H1 (cell line): ENCODE data around the gene DARS2. TPM values are rescaled to one million over a fixed set of nuclear protein-coding genes. Genes with fewer than 3 reads are reported as not detected.

Source experiments
- BCL11A ChIP-seq, 2 experiments: IDR thresholded peaks; one replicate each; pipeline ENCODE4 v1.6.1; 2011; ENCODE audit warnings: low read depth in 2 of 2, low read length in 2 of 2, mild to moderate bottlenecking in 2 of 2
- CTCF ChIP-seq, 3 experiments: IDR thresholded peaks; 1 replicate in 2 of 3; 2 replicates in 1 of 3; pipeline versions ENCODE4 v1.5.1 to v1.6.1; 2011; ENCODE audit warnings: low read length in 3 of 3, mild to moderate bottlenecking in 3 of 3, inconsistent platforms in 2 of 3, low read depth in 1 of 3, moderate library complexity in 1 of 3; ENCODE audit not compliant: insufficient read depth in 1 of 3; ENCODE audit errors: control extremely low read depth in 1 of 3
- POLR2AphosphoS5 ChIP-seq: IDR thresholded peaks from 2 replicates; pipeline ENCODE4 v1.6.1; 2011; ENCODE audit warnings: low read depth, low read length
- SIN3A ChIP-seq, 2 experiments: IDR thresholded peaks in 1 of 2; conservative IDR thresholded peaks in 1 of 2; 2 replicates each; pipeline ENCODE4 v1.6.1; 2011 to 2012; ENCODE audit warnings: low read length in 2 of 2, improper control_type of control experiment in 1 of 2, low read depth in 1 of 2, mild to moderate bottlenecking in 1 of 2
- polyA plus RNA-seq, 7 experiments: library from polyadenylated mRNA; depleted of rRNA in 3 of 7; stranded (reverse) in 5 of 7; unstranded in 2 of 7; fragments of >200 nt in 5 of 7; fragments of 200-250 nt in 2 of 7; gene quantifications; 1 replicate in 5 of 7; 2 replicates in 1 of 7; 4 replicates in 1 of 7; pipeline versions ENCODE4 v1.2.1 to v1.2.3, GENCODE V29; 2011 to 2013; ENCODE audit warnings: missing spikeins in 2 of 7, mixed read lengths in 2 of 7
- total RNA-seq: library from RNA; stranded (reverse); fragmentation: NEBNext Ultra II Directional; extraction: Animal tissue kit (Norgen Biotek cat#: 25700); gene quantifications from 2 replicates; pipeline ENCODE4 v1.2.1, GENCODE V29; 2021

DARS2 gene
- total and polyA plus RNA-seq, 2 of the 8 experiments (the other 6 are each of a cell fraction or from before 2014, with no cell fraction given) = 21.0 to 35.2 TPM

GRCh38 chr1:173821680-173822079 is 2.8 kb upstream of the DARS2 start (continued):
- TF ChIP-seq CTCF (IDR thresholded peaks at IDR 0.05; ENCODE audit: control extremely low read depth in 1 of 3, insufficient read depth in 1 of 3, low read depth in 1 of 3, low read length in 3 of 3) (no peak), SIN3A (conservative IDR thresholded peaks at IDR 0.05 in 1 of 2, IDR thresholded peaks at IDR 0.05 in 1 of 2; ENCODE audit: low read depth in 1 of 2, low read length in 2 of 2) (no peak), BCL11A (IDR thresholded peaks at IDR 0.05; ENCODE audit: low read depth in 2 of 2, low read length in 2 of 2) (no peak), POLR2AphosphoS5 (no peak)
- TF ChIP-seq, all 59 proteins: peak for 0
